Trophoblast cell (in vitro differentiated cells and primary cell): Measurements from ENCODE around the gene CENPP.

Experiments used
- DNase-seq, 2 donors: peaks; one replicate each; pipeline ENCODE4 v3.0.0-alpha.2; 2016
- H2AFZ ChIP-seq: 2 replicates; pipeline ENCODE4 v1.6.1; 2013; ENCODE audit warnings: low read length, moderate library complexity, mild to moderate bottlenecking; ENCODE audit not compliant: insufficient read depth, poor library complexity
- H2AK5ac ChIP-seq: 2 replicates; pipeline ENCODE4 v1.6.1; 2013; ENCODE audit warnings: mild to moderate bottlenecking, low read length
- H2BK120ac ChIP-seq: 2 replicates; pipeline ENCODE4 v1.6.1; 2013; ENCODE audit warnings: low read length, mild to moderate bottlenecking, moderate library complexity; ENCODE audit not compliant: insufficient read depth, poor library complexity
- H2BK12ac ChIP-seq: 2 replicates; pipeline ENCODE4 v1.6.1; 2013; ENCODE audit warnings: mild to moderate bottlenecking, low read length, moderate library complexity
- H2BK5ac ChIP-seq: 2 replicates; pipeline ENCODE4 v1.6.1; 2013; ENCODE audit warnings: low read length, low read depth, moderate library complexity, mild to moderate bottlenecking; ENCODE audit not compliant: poor library complexity
- H3K14ac ChIP-seq: 2 replicates; pipeline ENCODE4 v1.6.1; 2013; ENCODE audit warnings: mild to moderate bottlenecking, low read length
- H3K18ac ChIP-seq: 2 replicates; pipeline ENCODE4 v1.6.1; 2013; ENCODE audit warnings: mild to moderate bottlenecking, low read length
- H3K23ac ChIP-seq: 2 replicates; pipeline ENCODE4 v1.6.1; 2013; ENCODE audit warnings: low read length
- H3K27ac ChIP-seq: 2 replicates; pipeline ENCODE4 v1.5.1; 2013; ENCODE audit warnings: low read depth, mild to moderate bottlenecking, inconsistent platforms, low read length, moderate library complexity
- H3K27me3 ChIP-seq: 2 replicates; pipeline ENCODE4 v1.6.1; 2013; ENCODE audit warnings: inconsistent platforms, mild to moderate bottlenecking, low read length, moderate library complexity; ENCODE audit not compliant: insufficient read depth
- H3K36me3 ChIP-seq, 2 experiments: 1 replicate in 1 of 2; 2 replicates in 1 of 2; pipeline ENCODE4 v1.6.1; 2013; ENCODE audit warnings: low read length in 2 of 2, mild to moderate bottlenecking in 2 of 2, moderate library complexity in 1 of 2; ENCODE audit not compliant: insufficient read depth in 2 of 2, control insufficient read depth in 1 of 2
- H3K4ac ChIP-seq: 2 replicates; pipeline ENCODE4 v1.6.1; 2013; ENCODE audit warnings: low read depth, mild to moderate bottlenecking, low read length, moderate library complexity
- H3K4me1 ChIP-seq, 2 experiments: 1 replicate in 1 of 2; 2 replicates in 1 of 2; pipeline ENCODE4 v1.6.1; 2013; ENCODE audit warnings: low read length in 2 of 2, mild to moderate bottlenecking in 2 of 2, moderate library complexity in 1 of 2; ENCODE audit not compliant: insufficient read depth in 2 of 2, control insufficient read depth in 1 of 2
- H3K4me2 ChIP-seq: 2 replicates; pipeline ENCODE4 v1.6.1; 2013; ENCODE audit warnings: inconsistent platforms, mild to moderate bottlenecking, low read length, moderate library complexity
- H3K4me3 ChIP-seq: 2 replicates; pipeline ENCODE4 v1.5.1; 2013; ENCODE audit warnings: mild to moderate bottlenecking, low read depth, low read length, inconsistent platforms
- H3K79me1 ChIP-seq: one replicate; pipeline ENCODE4 v1.6.1; 2013; ENCODE audit warnings: low read length
- H3K79me2 ChIP-seq: 2 replicates; pipeline ENCODE4 v1.6.1; 2013; ENCODE audit warnings: low read length, mild to moderate bottlenecking; ENCODE audit not compliant: control insufficient read depth, insufficient read depth, poor library complexity
- H3K9ac ChIP-seq: 2 replicates; pipeline ENCODE4 v1.6.1; 2013; ENCODE audit warnings: mild to moderate bottlenecking, low read length
- H3K9me3 ChIP-seq: 2 replicates; pipeline ENCODE4 v1.6.1; 2013; ENCODE audit warnings: low read depth, mild to moderate bottlenecking, control low read depth, inconsistent platforms, low read length; ENCODE audit not compliant: insufficient read depth
- H4K12ac ChIP-seq: 2 replicates; pipeline ENCODE4 v1.6.1; 2013; ENCODE audit warnings: low read depth, mild to moderate bottlenecking, low read length, moderate library complexity
- H4K8ac ChIP-seq: 2 replicates; pipeline ENCODE4 v1.6.1; 2013; ENCODE audit warnings: low read depth, mild to moderate bottlenecking, low read length, moderate library complexity
- H4K91ac ChIP-seq: one replicate; pipeline ENCODE4 v1.6.1; 2013; ENCODE audit warnings: low read depth, mild to moderate bottlenecking, low read length, moderate library complexity
- WGBS: extraction: QIAGEN DNeasy Blood & Tissue Kit; methylation state at CpG from one replicate; pipeline ENCODE4 v1.1.7; 2013; ENCODE audit warnings: missing lambda C conversion rate; ENCODE audit not compliant: insufficient read length, insufficient coverage; ENCODE audit errors: extremely low coverage; 5-methylcytosine and 5-hydroxymethylcytosine counted together

The CENPP gene

GRCh38 chr9:92661743-92662142 is 336.0 kb downstream of the CENPP start:
- H3K4me1 ChIP-seq = peaks cover 9 to 10% of the 10 kb centered on the region in 2 experiments
- no peak overlapping the region for H2AK5ac ChIP-seq
- H3K14ac ChIP-seq = no peak overlapping the region
- H3K79me1 ChIP-seq = no peaks in the 10 kb centered on the region
- no peak overlapping the region for H2BK12ac ChIP-seq
- H3K4me3 ChIP-seq = no peak overlapping the region
- no peaks in the 10 kb centered on the region for H3K9me3 ChIP-seq
- no peak overlapping the region for H3K23ac ChIP-seq
- H4K8ac ChIP-seq = no peak overlapping the region
- peaks cover 7% of the 10 kb centered on the region for H3K79me2 ChIP-seq
- H3K4ac ChIP-seq = peak overlapping the region; percentile 64
- no peak overlapping the region for H3K27ac ChIP-seq
- H3K27me3 ChIP-seq = no peaks in the 10 kb centered on the region
- no peak overlapping the region for H3K4me2 ChIP-seq
- H3K36me3 ChIP-seq = peaks cover 17 to 30% of the 10 kb centered on the region in 2 experiments
- H4K12ac ChIP-seq = no peak overlapping the region
- H2BK5ac ChIP-seq = no peak overlapping the region
- no peak overlapping the region for H3K18ac ChIP-seq
- no peak overlapping the region for H2BK120ac ChIP-seq
- no CpG with 5 or more reads among the region's 4 CpGs for WGBS
- no peak for DNase-seq
- H2AFZ ChIP-seq = no peak overlapping the region
- H4K91ac ChIP-seq = no peak overlapping the region
- no peak overlapping the region for H3K9ac ChIP-seq

- H3K4me1 ChIP-seq = peaks cover 9 to 11% of the 10 kb centered on the region in 2 experiments
- no peaks in the 10 kb centered on the region for H3K79me1 ChIP-seq
- H3K27ac ChIP-seq = no peak overlapping the region
- H3K79me2 ChIP-seq = peaks cover 7% of the 10 kb centered on the region
- H3K23ac ChIP-seq = no peak overlapping the region
- H2BK120ac ChIP-seq = no peak overlapping the region
- no peak overlapping the region for H2AK5ac ChIP-seq
- whole genome bisulfite sequencing = no CpG with 5 or more reads among the region's 3 CpGs
- no peak overlapping the region for H3K4me2 ChIP-seq
- no peak overlapping the region for H3K4ac ChIP-seq
- no peak overlapping the region for H2BK5ac ChIP-seq
- DNase-seq = no peak
- H2BK12ac ChIP-seq = no peak overlapping the region
- H3K9ac ChIP-seq = no peak overlapping the region
- no peaks in the 10 kb centered on the region for H3K27me3 ChIP-seq
- H3K14ac ChIP-seq = no peak overlapping the region
- H4K91ac ChIP-seq = no peak overlapping the region
- H4K8ac ChIP-seq = no peak overlapping the region
- H2AFZ ChIP-seq = no peak overlapping the region
- H4K12ac ChIP-seq = no peak overlapping the region
- H3K9me3 ChIP-seq = no peaks in the 10 kb centered on the region
- H3K36me3 ChIP-seq = peaks cover 14 to 24% of the 10 kb centered on the region in 2 experiments
- H3K4me3 ChIP-seq = no peak overlapping the region
- H3K18ac ChIP-seq = no peak overlapping the region
Observed at GRCh38 chr9:92663126-92663525, 337.4 kb downstream of the CENPP start.

- no peak overlapping the region for H3K4ac ChIP-seq
- H3K14ac ChIP-seq = no peak overlapping the region
- no peak overlapping the region for H3K23ac ChIP-seq
- H3K27ac ChIP-seq = no peak overlapping the region
- H2AFZ ChIP-seq = no peak overlapping the region
- H3K9me3 ChIP-seq = no peaks in the 10 kb centered on the region
- no peaks in the 10 kb centered on the region for H3K79me1 ChIP-seq
- no peak overlapping the region for H4K12ac ChIP-seq
- no peak overlapping the region for H2BK12ac ChIP-seq
- no CpG with 5 or more reads among the region's 10 CpGs for WGBS
- H3K4me2 ChIP-seq = no peak overlapping the region
- peak overlapping the region; percentile 37 for H3K18ac ChIP-seq
- H4K91ac ChIP-seq = no peak overlapping the region
- peaks cover 7% of the 10 kb centered on the region for H3K79me2 ChIP-seq
- H3K9ac ChIP-seq = no peak overlapping the region
- H3K27me3 ChIP-seq = no peaks in the 10 kb centered on the region
- no peak for DNase-seq
- peaks cover 9 to 16% of the 10 kb centered on the region in 2 experiments for H3K4me1 ChIP-seq
- peaks cover 10 to 21% of the 10 kb centered on the region in 2 experiments for H3K36me3 ChIP-seq
- H4K8ac ChIP-seq = no peak overlapping the region
- H2AK5ac ChIP-seq = no peak overlapping the region
- H2BK5ac ChIP-seq = no peak overlapping the region
- no peak overlapping the region for H3K4me3 ChIP-seq
- no peak overlapping the region for H2BK120ac ChIP-seq
Observed at GRCh38 chr9:92663951-92664350, 338.2 kb downstream of the CENPP start.

- H3K4me1 ChIP-seq = peaks cover 9 to 17% of the 10 kb centered on the region in 2 experiments
- peaks cover 9% of the 10 kb centered on the region for H3K79me2 ChIP-seq
- no peak overlapping the region for H2BK120ac ChIP-seq
- H2AFZ ChIP-seq = no peak overlapping the region
- no peak overlapping the region for H3K27ac ChIP-seq
- H4K12ac ChIP-seq = no peak overlapping the region
- peak overlapping the region; percentile 37 for H3K18ac ChIP-seq
- peak overlapping the region; percentile 16 for H4K91ac ChIP-seq
- H3K4me2 ChIP-seq = no peak overlapping the region
- H3K4me3 ChIP-seq = no peak overlapping the region
- no peak overlapping the region for H4K8ac ChIP-seq
- no peak for DNase-seq
- H3K36me3 ChIP-seq = peaks cover 10 to 21% of the 10 kb centered on the region in 2 experiments
- no CpG with 5 or more reads among the region's 13 CpGs for whole genome bisulfite sequencing
- peaks cover 4% of the 10 kb centered on the region for H3K79me1 ChIP-seq
- H2BK5ac ChIP-seq = no peak overlapping the region
- peak overlapping the region; percentile 25 for H3K4ac ChIP-seq
- no peaks in the 10 kb centered on the region for H3K9me3 ChIP-seq
- H3K23ac ChIP-seq = no peak overlapping the region
- H3K27me3 ChIP-seq = no peaks in the 10 kb centered on the region
- H3K14ac ChIP-seq = no peak overlapping the region
- no peak overlapping the region for H3K9ac ChIP-seq
- H2BK12ac ChIP-seq = no peak overlapping the region
- no peak overlapping the region for H2AK5ac ChIP-seq
Observed at GRCh38 chr9:92664394-92665152, 338.8 kb downstream of the CENPP start.
